IPS-15b (cell line): Measurements from ENCODE around the gene UACA.
"Not testable (repeated sequence)": the region's sequence is repeated elsewhere in the genome, so short reads cannot be mapped to it uniquely, and the experiment has no call there.

ENCODE experiments used
- H3K27me3 ChIP-seq: one replicate; pipeline ENCODE4 v1.6.1; 2013; ENCODE audit warnings: low read length; ENCODE audit not compliant: control insufficient read depth, insufficient read depth
- H3K36me3 ChIP-seq: one replicate; pipeline ENCODE4 v1.6.1; 2013; ENCODE audit warnings: low read length; ENCODE audit not compliant: control insufficient read depth, insufficient read depth
- H3K4me1 ChIP-seq: one replicate; pipeline ENCODE4 v1.6.1; 2013; ENCODE audit warnings: mild to moderate bottlenecking, low read length; ENCODE audit not compliant: control insufficient read depth, insufficient read depth
- H3K4me3 ChIP-seq: one replicate; pipeline ENCODE4 v1.5.1; 2013; ENCODE audit warnings: low read depth, low read length
- H3K9ac ChIP-seq: one replicate; pipeline ENCODE4 v1.6.1; 2013; ENCODE audit warnings: low read depth, mild to moderate bottlenecking, low read length
- H3K9me3 ChIP-seq: one replicate; pipeline ENCODE4 v1.6.1; 2013; ENCODE audit warnings: mild to moderate bottlenecking, low read length; ENCODE audit not compliant: control insufficient read depth, insufficient read depth

UACA gene

GRCh38 chr15:70762469-70763119 lies 764 bp downstream of the UACA start:
- H3K27me3 ChIP-seq, result no peaks in the 10 kb centered on the region
- peak overlapping the region; percentile 70 for H3K9ac ChIP-seq
- H3K4me3 ChIP-seq, result peak overlapping the region; percentile 93
- H3K9me3 ChIP-seq, result no peaks in the 10 kb centered on the region
- H3K36me3 ChIP-seq, result no peaks in the 10 kb centered on the region
- H3K4me1 ChIP-seq, result peaks cover 16% of the 10 kb centered on the region

- no peak overlapping the region for H3K9ac ChIP-seq
- no peaks in the 10 kb centered on the region for H3K27me3 ChIP-seq
- peaks cover 16% of the 10 kb centered on the region for H3K4me1 ChIP-seq
- H3K4me3 ChIP-seq, result peak overlapping the region; percentile 93
- no peaks in the 10 kb centered on the region for H3K36me3 ChIP-seq
- H3K9me3 ChIP-seq, result no peaks in the 10 kb centered on the region
These were observed 1.4 kb downstream of the UACA start for GRCh38 chr15:70761931-70762468.

GRCh38 chr15:70761046-70761445 lies 2.3 kb downstream of the UACA start:
- no peak overlapping the region for H3K9ac ChIP-seq
- H3K36me3 ChIP-seq, result no peaks in the 10 kb centered on the region
- no peaks in the 10 kb centered on the region for H3K9me3 ChIP-seq
- no peaks in the 10 kb centered on the region for H3K27me3 ChIP-seq
- H3K4me3 ChIP-seq, result no peak overlapping the region
- peaks cover 16% of the 10 kb centered on the region for H3K4me1 ChIP-seq

GRCh38 chr15:70758790-70759462 lies 4.4 kb downstream of the UACA start:
- H3K27me3 ChIP-seq, result no peaks in the 10 kb centered on the region
- H3K4me3 ChIP-seq, result no peak overlapping the region
- no peaks in the 10 kb centered on the region for H3K36me3 ChIP-seq
- H3K4me1 ChIP-seq, result peaks cover 7% of the 10 kb centered on the region
- no peak overlapping the region for H3K9ac ChIP-seq
- H3K9me3 ChIP-seq, result no peaks in the 10 kb centered on the region

GRCh38 chr15:70757627-70758026 lies 5.7 kb downstream of the UACA start:
- Histone ChIP-seq H3K27me3 (no peaks in the 10 kb centered on the region), H3K36me3 (no peaks in the 10 kb centered on the region), H3K4me3 (no peak overlapping the region), H3K9me3 (no peaks in the 10 kb centered on the region), H3K9ac (no peak overlapping the region), H3K4me1 (peaks cover 7% of the 10 kb centered on the region)

- H3K36me3 ChIP-seq, result no peaks in the 10 kb centered on the region
- peaks cover 10% of the 10 kb centered on the region for H3K4me1 ChIP-seq
- H3K9me3 ChIP-seq, result no peaks in the 10 kb centered on the region
- no peaks in the 10 kb centered on the region for H3K27me3 ChIP-seq
- H3K9ac ChIP-seq, result no peak overlapping the region
- no peak overlapping the region for H3K4me3 ChIP-seq
These were observed 8.5 kb downstream of the UACA start for GRCh38 chr15:70754862-70755261.

GRCh38 chr15:70753101-70753829 lies 10.1 kb downstream of the UACA start:
- no peak overlapping the region for H3K4me3 ChIP-seq
- peaks cover 4% of the 10 kb centered on the region for H3K4me1 ChIP-seq
- no peak overlapping the region for H3K9ac ChIP-seq
- no peaks in the 10 kb centered on the region for H3K9me3 ChIP-seq
- H3K27me3 ChIP-seq, result no peaks in the 10 kb centered on the region
- H3K36me3 ChIP-seq, result no peaks in the 10 kb centered on the region

- H3K4me3 ChIP-seq, result no peak overlapping the region
- H3K27me3 ChIP-seq, result no peaks in the 10 kb centered on the region
- H3K4me1 ChIP-seq, result peaks cover 3% of the 10 kb centered on the region
- no peaks in the 10 kb centered on the region for H3K9me3 ChIP-seq
- H3K36me3 ChIP-seq, result no peaks in the 10 kb centered on the region
- no peak overlapping the region for H3K9ac ChIP-seq
These were observed 11.1 kb downstream of the UACA start for GRCh38 chr15:70752193-70752635.

- Histone ChIP-seq H3K9ac (no peak overlapping the region), H3K4me3 (no peak overlapping the region), H3K9me3 (no peaks in the 10 kb centered on the region), H3K4me1 (peaks cover 3% of the 10 kb centered on the region), H3K36me3 (no peaks in the 10 kb centered on the region), H3K27me3 (no peaks in the 10 kb centered on the region)
These were observed 13.0 kb downstream of the UACA start for GRCh38 chr15:70750203-70750869.

GRCh38 chr15:70748281-70748747 lies 15.0 kb downstream of the UACA start:
- no peaks in the 10 kb centered on the region for H3K27me3 ChIP-seq
- H3K4me1 ChIP-seq, result peaks cover 3% of the 10 kb centered on the region
- H3K9ac ChIP-seq, result no peak overlapping the region
- H3K36me3 ChIP-seq, result no peaks in the 10 kb centered on the region
- H3K4me3 ChIP-seq, result no peak overlapping the region
- H3K9me3 ChIP-seq, result no peaks in the 10 kb centered on the region

GRCh38 chr15:70746598-70746997 lies 16.8 kb downstream of the UACA start:
- H3K4me3 ChIP-seq, H3K9me3 ChIP-seq, H3K27me3 ChIP-seq, H3K4me1 ChIP-seq, H3K9ac ChIP-seq, H3K36me3 ChIP-seq: not testable (repeated sequence)
